HepG2 (cell line): Measurements from ENCODE around the gene TAS2R60. TPM values are rescaled to one million over a fixed set of nuclear protein-coding genes. Genes with fewer than 3 reads are reported as not detected.

Source experiments
- ATAC-seq: fragments of 200-7000 bp; cut with Tn5 transposase; 3 replicates; pipeline ENCODE4 v1.9.1; 2020; ENCODE audit warnings: mild to moderate bottlenecking, moderate library complexity
- BruUV-seq: library from RNA; stranded (reverse); fragments of 400-500 nt; replicated peaks from 2 replicates; lab custom pipeline; 2021; lab: Mats Ljungman, UMichigan
- CTCF ChIA-PET: fragments of 300-600 bp; formaldehyde crosslinking; extraction: SDS; loops from one replicate; lab custom pipeline; 2021; ENCODE audit warnings: low total read pairs, inconsistent platforms, low intra/inter-chr PET ratio; lab: Yijun Ruan, JAX
- POLR2A ChIA-PET: fragments of 350-600 bp; sonication (Branson Sonifier 250); formaldehyde crosslinking; loops from one replicate; lab custom pipeline; 2020; ENCODE audit warnings: antibody characterized with exemption, inconsistent platforms; lab: Yijun Ruan, JAX
- DNase-seq: peaks from one replicate; pipeline ENCODE4 v3.0.0-alpha.2; 2015; ENCODE audit warnings: low spot score
- FAIRE-seq: peaks from 3 replicates; lab custom pipeline; 2011; peaks lifted over from hg19 to GRCh38; lab: Jason Lieb, UNC
- H2AFZ ChIP-seq: one replicate; pipeline ENCODE4 v1.6.1; 2011; ENCODE audit warnings: low read length, inconsistent platforms
- H3K27ac ChIP-seq: fragments of 300-600 bp; 3 replicates; pipeline ENCODE4 v1.8.0; 2011; ENCODE audit warnings: mixed run types, mild to moderate bottlenecking, mixed read lengths, low read length, inconsistent platforms; ENCODE audit not compliant: insufficient read depth; ENCODE audit errors: extremely low read length
- H3K27me3 ChIP-seq, 2 experiments: fragments of 200-600 bp in 1 of 2; 2 replicates in 1 of 2; 3 replicates in 1 of 2; pipeline versions ENCODE4 v1.6.0 to v1.8.0; 2011; ENCODE audit warnings: low read length in 2 of 2, mild to moderate bottlenecking in 2 of 2, moderate library complexity in 2 of 2, inconsistent platforms in 1 of 2; ENCODE audit not compliant: insufficient read depth in 2 of 2, control insufficient read depth in 1 of 2
- H3K36me3 ChIP-seq, 2 experiments: fragments of 200-600 bp in 1 of 2; replicated peaks in 1 of 2; 2 replicates in 1 of 2; 3 replicates in 1 of 2; pipeline versions ENCODE4 v1.5.1 to v1.8.0; 2011; ENCODE audit warnings: low read length in 2 of 2, inconsistent platforms in 1 of 2; ENCODE audit not compliant: insufficient read depth in 2 of 2, control insufficient read depth in 1 of 2
- H3K4me1 ChIP-seq: 2 replicates; pipeline ENCODE4 v1.5.1; 2012; ENCODE audit warnings: low read length, inconsistent platforms; ENCODE audit not compliant: insufficient read depth
- H3K4me2 ChIP-seq: 2 replicates; pipeline ENCODE4 v1.6.0; 2011; ENCODE audit warnings: low read depth, low read length, inconsistent platforms
- H3K4me3 ChIP-seq, 3 experiments: fragments of 200-600 bp in 1 of 3; sonication (generic), shearing (Covaris generic) in 1 of 3; replicated peaks in 1 of 3; 2 replicates each; pipeline ENCODE4 v1.5.1; 2011 to 2016; ENCODE audit warnings: low read length in 3 of 3, inconsistent platforms in 2 of 3, low read depth in 2 of 3, mild to moderate bottlenecking in 2 of 3, control low read depth in 1 of 3, mixed read lengths in 1 of 3; ENCODE audit not compliant: insufficient read depth in 1 of 3
- H3K79me2 ChIP-seq: one replicate; pipeline ENCODE4 v1.6.1; 2011; ENCODE audit warnings: low read length, inconsistent platforms; ENCODE audit not compliant: insufficient read depth
- H3K9ac ChIP-seq: 2 replicates; pipeline ENCODE4 v1.6.0; 2011; ENCODE audit warnings: mild to moderate bottlenecking, low read depth, low read length, inconsistent platforms; ENCODE audit not compliant: insufficient read depth
- H3K9me3 ChIP-seq: 2 replicates; pipeline ENCODE4 v1.5.1; 2012; ENCODE audit warnings: mild to moderate bottlenecking, low read length
- H4K20me1 ChIP-seq: 2 replicates; pipeline ENCODE4 v1.6.0; 2011; ENCODE audit warnings: inconsistent platforms, mild to moderate bottlenecking, low read length, moderate library complexity; ENCODE audit not compliant: insufficient read depth
- CEBPZ ChIP-seq: IDR thresholded peaks from 2 replicates; pipeline ENCODE4 v1.6.1; 2012; ENCODE audit warnings: low read length, improper control_type of control experiment
- DMTF1 ChIP-seq: sonication (generic); formaldehyde crosslinking; IDR thresholded peaks from 2 replicates; pipeline ENCODE4 v1.4.0; 2020; ENCODE audit warnings: mild to moderate bottlenecking, missing genetic modification reagents
- KMT2A ChIP-seq: sonication (generic); formaldehyde crosslinking; IDR thresholded peaks from 2 replicates; pipeline ENCODE4 v1.4.0; 2020; ENCODE audit warnings: missing genetic modification reagents
- TEAD3 ChIP-seq: optimal IDR thresholded peaks from 2 replicates; pipeline ENCODE3; 2016; ENCODE audit warnings: borderline replicate concordance
- ZFP62 ChIP-seq: sonication (generic); formaldehyde crosslinking; IDR thresholded peaks from 2 replicates; pipeline ENCODE4 v1.4.0; 2020; ENCODE audit warnings: missing genetic modification reagents
- ZNF280B ChIP-seq: sonication (generic); formaldehyde crosslinking; IDR thresholded peaks from 2 replicates; pipeline ENCODE4 v1.5.0; 2020; ENCODE audit warnings: missing genetic modification reagents, mild to moderate bottlenecking, borderline replicate concordance
- ZNF674 ChIP-seq: sonication (generic); formaldehyde crosslinking; IDR thresholded peaks from 2 replicates; pipeline ENCODE4 v1.5.0; 2020; ENCODE audit warnings: low read depth, mild to moderate bottlenecking, missing genetic modification reagents
- WGBS: methylation state at CpG from one replicate; pipeline ENCODE4 v1.1.6; 2017; ENCODE audit warnings: low lambda C conversion rate; 5-methylcytosine and 5-hydroxymethylcytosine counted together
- in situ Hi-C: cut with HindIII; loops from 2 replicates; pipeline ENCODE4 v1.10.0; 2017; ENCODE audit warnings: low pct_unique_long_range_greater_than_20kb; ENCODE audit not compliant: extremely low pct_ligation_motif_present
- intact Hi-C: fragments of 100-400 bp; cut with micrococcal nuclease; formaldehyde crosslinking; loops from one replicate; pipeline ENCODE4 v1.10.0; 2022; ENCODE audit not compliant: unreplicated experiment
- polyA plus RNA-seq, 8 experiments: library from polyadenylated mRNA; depleted of rRNA in 3 of 8; stranded (reverse) in 7 of 8; unstranded in 1 of 8; fragments of >200 nt; fragmentation: Illumina TruSeq in 4 of 8; extraction: Trizol in 4 of 8; gene quantifications; 2 replicates each; pipeline versions ENCODE4 v1.2.1 to v1.2.3, GENCODE V29; 2011 to 2016; ENCODE audit warnings: low read depth in 4 of 8, missing spikeins in 1 of 8, mixed read lengths in 1 of 8; ENCODE audit not compliant: insufficient read depth in 1 of 8
- total RNA-seq, 5 experiments: library from RNA; depleted of rRNA; stranded (reverse); fragments of >200 nt; fragmentation: Illumina TruSeq; extraction: Trizol; gene quantifications; 2 replicates each; pipeline ENCODE4 v1.2.3, GENCODE V29; 2016; ENCODE audit warnings: low read depth in 1 of 5

Gene TAS2R60
- total and polyA plus RNA-seq, 2 of the 13 experiments (the other 11 are each of a cell fraction or from before 2014, with no cell fraction given), result not detected

- no peak overlapping the region for H3K4me3 ChIP-seq
- no peak overlapping the region for H2AFZ ChIP-seq
- TF ChIP-seq ZFP62 (CRISPR knock-in tag), result no peak
- TF ChIP-seq DMTF1 (CRISPR knock-in tag), result no peak
- no peak for TF ChIP-seq KMT2A (CRISPR knock-in tag)
- no peak for TF ChIP-seq ZNF674 (CRISPR knock-in tag)
- no peak for TF ChIP-seq TEAD3 (CRISPR knock-in tag)
- no peak for TF ChIP-seq CEBPZ
- no peak for TF ChIP-seq ZNF280B (CRISPR knock-in tag)
- no peak overlapping the region for H3K9ac ChIP-seq
- no peak for FAIRE-seq
- H3K4me1 ChIP-seq, result peaks cover 38% of the 10 kb centered on the region
- in situ Hi-C loops, result no loop called here
- H3K27ac ChIP-seq, result no peak overlapping the region
- 57% methylated on average over 5 of the region's 5 CpGs for WGBS
- no peak for DNase-seq
- no peak overlapping the region for H3K4me2 ChIP-seq
- CTCF ChIA-PET, result no interaction called here
- ATAC-seq, result no peak
- intact Hi-C loops, result no loop called here
- no peaks in the 10 kb centered on the region for H3K79me2 ChIP-seq
- POLR2A ChIA-PET, result no interaction called here
- peaks cover 0 to 10% of the 10 kb centered on the region in 2 experiments; a peak in 2 of 5 replicates for H3K27me3 ChIP-seq
- H3K9me3 ChIP-seq, result no peaks in the 10 kb centered on the region
- no TSS peak for BruUV-seq
- no peaks in the 10 kb centered on the region for H3K36me3 ChIP-seq
- no peaks in the 10 kb centered on the region for H4K20me1 ChIP-seq
Observed at GRCh38 chr7:143411976-143412708, 31.1 kb upstream of the TAS2R60 start.
